Keratinocyte (primary cell): ENCODE measurements around the gene P4HB. TPM values are rescaled to one million over a fixed set of nuclear protein-coding genes. Genes with fewer than 3 reads are reported as not detected.
A peak's percentile ranks its signal among the peaks of the same experiment; 100 is the strongest.

ENCODE experiments used
- DNase-seq: peaks from one replicate; pipeline ENCODE4 v3.0.0-alpha.2; 2011; ENCODE audit warnings: low read depth, missing footprints, low spot score
- FAIRE-seq: peaks from 2 replicates; lab custom pipeline; 2011; peaks lifted over from hg19 to GRCh38; lab: Jason Lieb, UNC
- H2AFZ ChIP-seq: 2 replicates; pipeline ENCODE4 v1.6.0; 2012; ENCODE audit warnings: low read length, control low read depth, inconsistent platforms; ENCODE audit not compliant: control insufficient read depth
- H3K27ac ChIP-seq: 2 replicates; pipeline ENCODE4 v1.5.1; 2011; ENCODE audit warnings: low read length; ENCODE audit not compliant: control insufficient read depth, insufficient read depth
- H3K27me3 ChIP-seq: 3 replicates; pipeline ENCODE4 v1.6.0; 2011; ENCODE audit warnings: low read length; ENCODE audit not compliant: control insufficient read depth, insufficient read depth; ENCODE audit errors: extremely low read depth
- H3K36me3 ChIP-seq, 2 experiments: 2 replicates in 1 of 2; 3 replicates in 1 of 2; pipeline ENCODE4 v1.5.1; 2011; ENCODE audit warnings: low read length in 2 of 2, mild to moderate bottlenecking in 1 of 2; ENCODE audit not compliant: control insufficient read depth in 2 of 2, insufficient read depth in 2 of 2; ENCODE audit errors: extremely low read depth in 1 of 2
- H3K4me1 ChIP-seq: 3 replicates; pipeline ENCODE4 v1.5.1; 2011; ENCODE audit warnings: low read length; ENCODE audit not compliant: control insufficient read depth, insufficient read depth; ENCODE audit errors: extremely low read depth
- H3K4me2 ChIP-seq: 3 replicates; pipeline ENCODE4 v1.6.0; 2011; ENCODE audit warnings: low read depth, low read length; ENCODE audit not compliant: control insufficient read depth, insufficient read depth; ENCODE audit errors: extremely low read depth
- H3K4me3 ChIP-seq, 3 experiments: fragments of 200-600 bp in 1 of 3; sonication (generic) in 1 of 3; 2 replicates in 2 of 3; 3 replicates in 1 of 3; pipeline ENCODE4 v1.5.1; 2011 to 2016; ENCODE audit warnings: low read length in 3 of 3, mild to moderate bottlenecking in 3 of 3, control low read depth in 2 of 3, inconsistent platforms in 1 of 3, low read depth in 1 of 3, mixed read lengths in 1 of 3, mixed run types in 1 of 3, moderate library complexity in 1 of 3; ENCODE audit not compliant: control insufficient read depth in 2 of 3, insufficient read depth in 2 of 3; ENCODE audit errors: extremely low read depth in 1 of 3
- H3K79me2 ChIP-seq: 2 replicates; pipeline ENCODE4 v1.6.0; 2012; ENCODE audit warnings: low read length; ENCODE audit not compliant: control insufficient read depth, insufficient read depth
- H3K9ac ChIP-seq: 3 replicates; pipeline ENCODE4 v1.6.0; 2011; ENCODE audit warnings: low read length; ENCODE audit not compliant: control insufficient read depth, insufficient read depth; ENCODE audit errors: extremely low read depth
- H3K9me1 ChIP-seq: 3 replicates; pipeline ENCODE4 v1.6.0; 2011; ENCODE audit warnings: low read length; ENCODE audit not compliant: control insufficient read depth, insufficient read depth; ENCODE audit errors: extremely low read depth
- H3K9me3 ChIP-seq: 2 replicates; pipeline ENCODE4 v1.5.1; 2012; ENCODE audit warnings: low read depth, low read length; ENCODE audit not compliant: control insufficient read depth
- H4K20me1 ChIP-seq: 3 replicates; pipeline ENCODE4 v1.6.0; 2011; ENCODE audit warnings: low read length; ENCODE audit not compliant: control insufficient read depth, insufficient read depth; ENCODE audit errors: extremely low read depth
- EZH2 ChIP-seq: IDR thresholded peaks from one replicate; pipeline ENCODE4 v1.6.1; 2012; ENCODE audit warnings: inconsistent platforms, mild to moderate bottlenecking, low read length, moderate library complexity
- dilution Hi-C: fragments of 300-500 bp; cut with MboI; formaldehyde crosslinking; loops from one replicate; pipeline ENCODE4 v1.7.0; 2020; ENCODE audit warnings: low sequenced_read_pairs; ENCODE audit not compliant: extremely low pct_ligation_motif_present
- polyA plus RNA-seq, 5 experiments: library from polyadenylated mRNA; depleted of rRNA in 3 of 5; stranded (reverse) in 3 of 5; stranded (forward) in 1 of 5; unstranded in 1 of 5; fragments of >200 nt; gene quantifications; 1 replicate in 1 of 5; 2 replicates in 3 of 5; 3 replicates in 1 of 5; pipeline versions ENCODE4 v1.2.1 to v1.2.3, GENCODE V29; 2011 to 2012; ENCODE audit warnings: missing spikeins in 2 of 5, low read depth in 1 of 5, low replicate concordance in 1 of 5
- TF ChIP-seq, protein P1 (sequence below), 3 experiments: IDR thresholded peaks in 1 of 3; conservative IDR thresholded peaks in 1 of 3; optimal IDR thresholded peaks in 1 of 3; 2 replicates in 2 of 3; 3 replicates in 1 of 3; pipeline versions ENCODE3 to v1.5.1; 2011; ENCODE audit warnings: low read length in 3 of 3, mild to moderate bottlenecking in 3 of 3, moderate library complexity in 2 of 3, control low read depth in 1 of 3, inconsistent platforms in 1 of 3; ENCODE audit not compliant: insufficient read depth in 2 of 3; ENCODE audit errors: extremely low read depth in 1 of 3

The P4HB gene
- polyA plus RNA-seq, 1 donor (not counting 4 experiments of a cell fraction or from before 2014, with no cell fraction given): 149 TPM

DNA sequence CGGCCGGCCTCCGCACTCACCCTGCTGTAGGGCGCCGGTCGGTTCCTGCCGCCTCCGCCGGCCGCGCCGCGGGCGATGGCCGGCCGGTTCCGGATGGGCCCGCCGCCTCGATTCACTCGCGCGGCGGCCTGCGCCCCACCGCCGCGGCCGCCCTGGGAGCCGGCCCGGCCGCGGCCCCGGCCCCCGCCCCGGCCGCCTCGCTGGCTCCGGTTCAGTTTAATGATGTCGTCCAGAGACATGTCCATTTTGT lies 30.9 kb upstream of the P4HB start:
- Histone ChIP-seq H3K4me3 (peak overlapping the region; percentile 81 to 91 (median 88)), H3K4me2 (no peak overlapping the region), H3K9me1 (no peaks in the 10 kb centered on the region), H3K9me3 (no peaks in the 10 kb centered on the region), H3K36me3 (peaks cover 31 to 32% of the 10 kb centered on the region in 2 experiments), H4K20me1 (no peaks in the 10 kb centered on the region), H3K9ac (peak overlapping the region; percentile 92), H3K79me2 (peaks cover 57% of the 10 kb centered on the region), H3K27ac (peak overlapping the region; percentile 82), H3K27me3 (no peaks in the 10 kb centered on the region), H3K4me1 (peaks cover 13% of the 10 kb centered on the region), H2AFZ (no peak overlapping the region)
- TF ChIP-seq, protein P1, sequence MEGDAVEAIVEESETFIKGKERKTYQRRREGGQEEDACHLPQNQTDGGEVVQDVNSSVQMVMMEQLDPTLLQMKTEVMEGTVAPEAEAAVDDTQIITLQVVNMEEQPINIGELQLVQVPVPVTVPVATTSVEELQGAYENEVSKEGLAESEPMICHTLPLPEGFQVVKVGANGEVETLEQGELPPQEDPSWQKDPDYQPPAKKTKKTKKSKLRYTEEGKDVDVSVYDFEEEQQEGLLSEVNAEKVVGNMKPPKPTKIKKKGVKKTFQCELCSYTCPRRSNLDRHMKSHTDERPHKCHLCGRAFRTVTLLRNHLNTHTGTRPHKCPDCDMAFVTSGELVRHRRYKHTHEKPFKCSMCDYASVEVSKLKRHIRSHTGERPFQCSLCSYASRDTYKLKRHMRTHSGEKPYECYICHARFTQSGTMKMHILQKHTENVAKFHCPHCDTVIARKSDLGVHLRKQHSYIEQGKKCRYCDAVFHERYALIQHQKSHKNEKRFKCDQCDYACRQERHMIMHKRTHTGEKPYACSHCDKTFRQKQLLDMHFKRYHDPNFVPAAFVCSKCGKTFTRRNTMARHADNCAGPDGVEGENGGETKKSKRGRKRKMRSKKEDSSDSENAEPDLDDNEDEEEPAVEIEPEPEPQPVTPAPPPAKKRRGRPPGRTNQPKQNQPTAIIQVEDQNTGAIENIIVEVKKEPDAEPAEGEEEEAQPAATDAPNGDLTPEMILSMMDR (optimal IDR thresholded peaks at IDR 0.05 in 1 of 3, IDR thresholded peaks at IDR 0.05 in 1 of 3, conservative IDR thresholded peaks at IDR 0.05 in 1 of 3; ENCODE audit: extremely low read depth in 1 of 3, insufficient read depth in 2 of 3, low read length in 3 of 3): no peak
- TF ChIP-seq EZH2: no peak
- DNase-seq (no peak), FAIRE-seq (no peak)
- dilution Hi-C loops: no loop called here

- Histone ChIP-seq H3K4me3 (peak overlapping the region; percentile 81 to 91 (median 88)), H3K79me2 (peaks cover 60% of the 10 kb centered on the region), H3K36me3 (peaks cover 35 to 38% of the 10 kb centered on the region in 2 experiments), H3K27ac (peak overlapping the region; percentile 82), H4K20me1 (no peaks in the 10 kb centered on the region), H3K9ac (peak overlapping the region; percentile 92), H3K4me2 (peak overlapping the region; percentile 97), H3K4me1 (peaks cover 13% of the 10 kb centered on the region), H2AFZ (no peak overlapping the region), H3K9me1 (no peaks in the 10 kb centered on the region), H3K9me3 (no peaks in the 10 kb centered on the region), H3K27me3 (no peaks in the 10 kb centered on the region)
- DNase-seq: no peak
- FAIRE-seq: no peak
- dilution Hi-C loops: no loop called here
- TF ChIP-seq, protein P1 (optimal IDR thresholded peaks at IDR 0.05 in 1 of 3, IDR thresholded peaks at IDR 0.05 in 1 of 3, conservative IDR thresholded peaks at IDR 0.05 in 1 of 3; ENCODE audit: extremely low read depth in 1 of 3, insufficient read depth in 2 of 3, low read length in 3 of 3): no peak
- no peak for TF ChIP-seq EZH2
These were observed 30.3 kb upstream of the P4HB start for GRCh38 chr17:81890447-81891302.
